Right renal pelvis (tissue), 4 donors: ENCODE measurements around the gene TAS2R5. TPM values are rescaled to one million over a fixed set of nuclear protein-coding genes. Genes with fewer than 3 reads are reported as not detected.

Experiments
- polyA plus RNA-seq, 4 donors: library from polyadenylated mRNA; unstranded; fragments of 120-200 nt; gene quantifications; one replicate each; pipeline ENCODE4 v1.2.1, GENCODE V29; 2013; ENCODE audit not compliant: insufficient read length in 4 of 4

The TAS2R5 gene
- polyA plus RNA-seq, 4 donors = 1.8 to 4.1 (median 2.1) TPM

Other genes with a start within 250 kb of the TAS2R5 start
- gene AGK, start 238.8 kb upstream of the TAS2R5 start, polyA plus RNA-seq = 10 to 100 TPM; 35.2 to 40.8 (median 39.3) TPM
- gene DENND11, start 88.1 kb upstream of the TAS2R5 start, polyA plus RNA-seq = 10 to 100 TPM; 24.8 to 30.9 (median 27.7) TPM
- under 1 TPM; 0.21 to 0.43 (median 0.31) TPM for gene WEE2, start 81.9 kb upstream of the TAS2R5 start, polyA plus RNA-seq
- 100 to 1,000 TPM; 126 to 157 (median 142) TPM for gene SSBP1, start 51.9 kb upstream of the TAS2R5 start, polyA plus RNA-seq
- gene TAS2R3, start 26.1 kb upstream of the TAS2R5 start, polyA plus RNA-seq = under 1 TPM; 0.33 to 0.91 (median 0.42) TPM
- gene TAS2R4, start 13.5 kb upstream of the TAS2R5 start, polyA plus RNA-seq = 1 to 10 TPM; 1.2 to 2.4 (median 1.4) TPM
- under 1 TPM; 0.11 to 0.30 (median 0.18) TPM for gene PRSS37, start 51.3 kb downstream of the TAS2R5 start, polyA plus RNA-seq
- gene OR9A4, start 126.2 kb downstream of the TAS2R5 start, polyA plus RNA-seq = not detected
- gene CLEC5A, start 156.8 kb downstream of the TAS2R5 start, polyA plus RNA-seq = under 1 TPM; 0.20 to 0.55 (median 0.41) TPM
- under 1 TPM in 2 of 4 donors, not detected in 2; 0.15 to 0.23 TPM for gene TAS2R38, start 183.6 kb downstream of the TAS2R5 start, polyA plus RNA-seq
- 10 to 100 TPM; 12.1 to 29.5 (median 16.8) TPM for gene MGAM, start 205.7 kb downstream of the TAS2R5 start, polyA plus RNA-seq